Measurements from ENCODE around the gene LHFPL2.

DNA sequence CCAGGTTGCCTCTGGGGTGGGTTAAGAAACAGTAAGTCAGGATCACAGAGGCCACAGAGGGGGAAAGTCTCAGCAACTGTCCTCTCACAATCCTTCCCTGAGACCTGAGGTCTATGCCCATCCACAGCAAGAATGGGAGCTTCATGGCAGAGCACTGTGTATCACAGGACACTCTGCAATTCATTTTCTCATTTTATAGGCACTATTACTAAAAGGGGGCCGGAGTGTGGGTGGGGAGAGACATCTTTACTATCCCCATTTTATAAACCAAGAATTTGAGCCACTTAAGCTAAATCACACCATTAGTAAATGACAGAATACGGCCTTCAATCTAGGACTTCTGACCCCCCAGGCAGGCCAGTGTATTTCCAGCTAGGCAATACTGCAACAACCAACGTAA lies 79.9 kb downstream of the LHFPL2 start:
- TF ChIP-seq, protein P1, sequence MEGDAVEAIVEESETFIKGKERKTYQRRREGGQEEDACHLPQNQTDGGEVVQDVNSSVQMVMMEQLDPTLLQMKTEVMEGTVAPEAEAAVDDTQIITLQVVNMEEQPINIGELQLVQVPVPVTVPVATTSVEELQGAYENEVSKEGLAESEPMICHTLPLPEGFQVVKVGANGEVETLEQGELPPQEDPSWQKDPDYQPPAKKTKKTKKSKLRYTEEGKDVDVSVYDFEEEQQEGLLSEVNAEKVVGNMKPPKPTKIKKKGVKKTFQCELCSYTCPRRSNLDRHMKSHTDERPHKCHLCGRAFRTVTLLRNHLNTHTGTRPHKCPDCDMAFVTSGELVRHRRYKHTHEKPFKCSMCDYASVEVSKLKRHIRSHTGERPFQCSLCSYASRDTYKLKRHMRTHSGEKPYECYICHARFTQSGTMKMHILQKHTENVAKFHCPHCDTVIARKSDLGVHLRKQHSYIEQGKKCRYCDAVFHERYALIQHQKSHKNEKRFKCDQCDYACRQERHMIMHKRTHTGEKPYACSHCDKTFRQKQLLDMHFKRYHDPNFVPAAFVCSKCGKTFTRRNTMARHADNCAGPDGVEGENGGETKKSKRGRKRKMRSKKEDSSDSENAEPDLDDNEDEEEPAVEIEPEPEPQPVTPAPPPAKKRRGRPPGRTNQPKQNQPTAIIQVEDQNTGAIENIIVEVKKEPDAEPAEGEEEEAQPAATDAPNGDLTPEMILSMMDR (IDR thresholded peaks at IDR 0.05; ENCODE audit: insufficient read depth, low read length, poor library complexity, severe bottlenecking) = no peak
- no peak for TF ChIP-seq EZH2phosphoT487 (conservative IDR thresholded peaks at IDR 0.05; ENCODE audit: low read length)
